GM12878 (cell line): ENCODE results near the gene RGMB. TPM values are rescaled to one million over a fixed set of nuclear protein-coding genes. Genes with fewer than 3 reads are reported as not detected.

Experiments
- ATAC-seq: fragments of 200-7000 bp; cut with Tn5 transposase; 3 replicates; pipeline ENCODE4 v1.9.1; 2020; ENCODE audit warnings: mild to moderate bottlenecking, moderate library complexity
- BruUV-seq: library from RNA; stranded (reverse); fragments of 400-500 nt; replicated peaks from 2 replicates; lab custom pipeline; 2021; lab: Mats Ljungman, UMichigan
- CTCF ChIA-PET: fragments of 300-600 bp; sonication (Branson Sonifier 250); formaldehyde crosslinking; extraction: SDS; loops from one replicate; lab custom pipeline; 2021; ENCODE audit warnings: inconsistent platforms; lab: Yijun Ruan, JAX
- POLR2A ChIA-PET: fragments of 350-600 bp; formaldehyde crosslinking; extraction: SDS; loops from one replicate; lab custom pipeline; 2021; ENCODE audit warnings: inconsistent platforms; lab: Charles Lee
- RAD21 ChIA-PET: fragments of 300-600 bp; sonication (Branson Sonifier 250); formaldehyde crosslinking; loops from one replicate; lab custom pipeline; 2023; ENCODE audit warnings: antibody characterized with exemption; ENCODE audit not compliant: unreplicated experiment; lab: Charles Lee
- SMC1A ChIA-PET: fragments of 300-600 bp; sonication (Branson Sonifier 250); formaldehyde crosslinking; loops from one replicate; lab custom pipeline; 2023; ENCODE audit not compliant: unreplicated experiment, uncharacterized antibody; lab: Charles Lee
- DNase-seq: peaks from one replicate; pipeline ENCODE4 v3.0.0-alpha.2; 2011; ENCODE audit warnings: low read depth, low spot score
- FAIRE-seq: peaks from 3 replicates; lab custom pipeline; 2011; peaks lifted over from hg19 to GRCh38; lab: Jason Lieb, UNC
- H2AFZ ChIP-seq: 2 replicates; pipeline ENCODE4 v1.6.0; 2011; ENCODE audit warnings: low read depth, low read length, control low read depth; ENCODE audit not compliant: control insufficient read depth
- H3K27ac ChIP-seq: 2 replicates; pipeline ENCODE4 v1.5.1; 2011; ENCODE audit warnings: control low read depth; ENCODE audit not compliant: control insufficient read depth, insufficient read depth
- H3K27me3 ChIP-seq, 2 experiments: replicated peaks in 1 of 2; 2 replicates each; pipeline versions ENCODE4 v1.6.0 to v1.6.1; 2011; ENCODE audit warnings: low read length in 1 of 2; ENCODE audit not compliant: control insufficient read depth in 2 of 2, insufficient read depth in 2 of 2
- H3K36me3 ChIP-seq, 2 experiments: 2 replicates each; pipeline ENCODE4 v1.5.1; 2011; ENCODE audit warnings: low read length in 1 of 2; ENCODE audit not compliant: control insufficient read depth in 2 of 2, insufficient read depth in 2 of 2
- H3K4me1 ChIP-seq: 2 replicates; pipeline ENCODE4 v1.6.1; 2011; ENCODE audit warnings: mild to moderate bottlenecking, low read length, moderate library complexity, mixed read lengths; ENCODE audit not compliant: control insufficient read depth, insufficient read depth
- H3K4me2 ChIP-seq: 2 replicates; pipeline ENCODE4 v1.6.0; 2011; ENCODE audit warnings: control low read depth; ENCODE audit not compliant: control insufficient read depth, insufficient read depth
- H3K4me3 ChIP-seq: fragments of 200-600 bp; sonication (generic); 2 replicates; pipeline ENCODE4 v1.5.1; 2016
- H3K79me2 ChIP-seq: 2 replicates; pipeline ENCODE4 v1.6.0; 2011; ENCODE audit warnings: low read length; ENCODE audit not compliant: control insufficient read depth, insufficient read depth
- H3K9ac ChIP-seq: 2 replicates; pipeline ENCODE4 v1.8.0; 2011; ENCODE audit warnings: low read length, control low read depth, mixed read lengths; ENCODE audit not compliant: control insufficient read depth, insufficient read depth
- H3K9me3 ChIP-seq: replicated peaks from 3 replicates; pipeline ENCODE4 v1.5.1; 2011; ENCODE audit warnings: mild to moderate bottlenecking, low read length; ENCODE audit not compliant: control insufficient read depth, insufficient read depth
- H4K20me1 ChIP-seq: 2 replicates; pipeline ENCODE4 v1.6.0; 2011; ENCODE audit not compliant: control insufficient read depth, insufficient read depth
- BRCA1 ChIP-seq: IDR thresholded peaks from 2 replicates; pipeline ENCODE4 v1.6.1; 2011; ENCODE audit warnings: low read depth, low read length, improper control_type of control experiment
- YBX1 ChIP-seq: fragments of 450-650 bp; IDR thresholded peaks from 2 replicates; pipeline ENCODE4 v1.6.1; 2016; ENCODE audit warnings: antibody characterized with exemption
- WGBS: methylation state at CpG from one replicate; pipeline ENCODE4 v1.1.6; 2016; ENCODE audit warnings: low lambda C conversion rate; ENCODE audit not compliant: insufficient replicate concordance, insufficient coverage; ENCODE audit errors: missing lambda C conversion rate; 5-methylcytosine and 5-hydroxymethylcytosine counted together
- in situ Hi-C: fragments of 300-500 bp; cut with MboI; formaldehyde crosslinking; loops from 9 replicates; pipeline ENCODE4 v1.14.3; 2018; ENCODE audit warnings: mixed read lengths
- intact Hi-C: fragments of 100-400 bp; cut with micrococcal nuclease; formaldehyde crosslinking; loops from one replicate; pipeline ENCODE4 v1.14.2; 2022; ENCODE audit not compliant: unreplicated experiment
- polyA plus RNA-seq, 11 experiments: library from polyadenylated mRNA; depleted of rRNA in 4 of 11; unstranded in 6 of 11; stranded (reverse) in 5 of 11; fragments of >200 nt; fragmentation: Nextera tagmentation in 4 of 11; fragmentation: Illumina TruSeq in 1 of 11; extraction: Ambion mirVana in 4 of 11; extraction: Trizol in 1 of 11; gene quantifications; 1 replicate in 1 of 11; 2 replicates in 10 of 11; pipeline versions ENCODE4 v1.2.1 to v1.2.3, GENCODE V29; 2011 to 2016; ENCODE audit warnings: inconsistent platforms in 2 of 11, missing spikeins in 2 of 11, low read depth in 1 of 11
- total RNA-seq, 4 experiments: library from RNA; depleted of rRNA in 3 of 4; stranded (reverse); fragments of >200 nt in 3 of 4; fragmentation: Illumina TruSeq in 1 of 4; extraction: Trizol in 1 of 4; gene quantifications; 2 replicates each; pipeline versions ENCODE4 v1.2.1 to v1.2.3, GENCODE V29; 2013 to 2021
- TF ChIP-seq, protein P1 (sequence below): IDR thresholded peaks from 2 replicates; pipeline ENCODE4 v1.6.1; 2011; ENCODE audit warnings: mild to moderate bottlenecking, low read depth, low read length, moderate library complexity; ENCODE audit not compliant: insufficient replicate concordance
- TF ChIP-seq, protein P2 (sequence below): IDR thresholded peaks from 2 replicates; pipeline ENCODE4 v1.6.1; 2011; ENCODE audit warnings: low read depth, mild to moderate bottlenecking, low read length, moderate library complexity, borderline replicate concordance; ENCODE audit errors: extremely low read depth
- TF ChIP-seq, protein P3 (sequence below), 3 experiments: IDR thresholded peaks in 2 of 3; conservative IDR thresholded peaks in 1 of 3; 2 replicates each; pipeline ENCODE4 v1.5.1; 2011; ENCODE audit warnings: low read depth in 3 of 3, low read length in 3 of 3, mild to moderate bottlenecking in 3 of 3, control low read depth in 2 of 3, moderate library complexity in 2 of 3, inconsistent platforms in 1 of 3, mixed read lengths in 1 of 3; ENCODE audit not compliant: control insufficient read depth in 2 of 3, insufficient read depth in 1 of 3; ENCODE audit errors: extremely low read depth in 1 of 3

RGMB gene
- total and polyA plus RNA-seq, 10 of the 15 experiments (the other 5 are each of a cell fraction or from before 2014, with no cell fraction given), result 1.3 to 15.3 (median 7.4) TPM

DNA sequence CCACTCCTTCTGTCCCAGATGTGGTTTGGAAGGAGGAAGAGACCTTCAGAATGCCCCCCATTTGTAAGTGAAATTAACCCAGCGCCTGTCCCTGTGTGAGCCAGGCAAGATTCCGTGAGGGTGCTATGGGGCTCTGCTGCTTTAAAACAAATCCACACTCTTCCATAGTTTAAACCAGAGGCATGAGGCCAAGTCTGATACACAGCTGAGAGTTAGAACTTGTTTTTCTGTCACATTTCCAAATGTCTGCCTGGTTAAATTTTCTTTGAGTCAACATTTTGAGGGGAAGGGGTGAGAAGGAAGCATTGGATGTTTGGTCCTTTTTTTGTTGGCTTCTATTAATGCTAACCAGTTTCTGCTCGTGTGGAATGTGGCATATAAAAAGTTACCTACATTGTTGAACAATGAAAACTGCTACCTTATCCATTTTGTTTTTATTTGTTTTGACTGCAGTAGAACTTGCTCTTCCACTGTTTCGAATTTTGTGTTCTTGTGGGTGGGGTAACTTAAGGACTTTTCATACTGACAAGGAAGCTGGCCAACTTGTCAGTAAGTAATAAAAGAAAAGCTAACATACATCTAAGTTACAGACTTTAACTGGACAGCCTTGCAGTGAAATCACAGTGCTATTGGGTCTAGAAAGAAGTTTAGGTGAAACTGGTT is 12.9 kb downstream of the RGMB start (continued):
- TF ChIP-seq BRCA1 (no peak), YBX1 (no peak)
- TF ChIP-seq, protein P1, sequence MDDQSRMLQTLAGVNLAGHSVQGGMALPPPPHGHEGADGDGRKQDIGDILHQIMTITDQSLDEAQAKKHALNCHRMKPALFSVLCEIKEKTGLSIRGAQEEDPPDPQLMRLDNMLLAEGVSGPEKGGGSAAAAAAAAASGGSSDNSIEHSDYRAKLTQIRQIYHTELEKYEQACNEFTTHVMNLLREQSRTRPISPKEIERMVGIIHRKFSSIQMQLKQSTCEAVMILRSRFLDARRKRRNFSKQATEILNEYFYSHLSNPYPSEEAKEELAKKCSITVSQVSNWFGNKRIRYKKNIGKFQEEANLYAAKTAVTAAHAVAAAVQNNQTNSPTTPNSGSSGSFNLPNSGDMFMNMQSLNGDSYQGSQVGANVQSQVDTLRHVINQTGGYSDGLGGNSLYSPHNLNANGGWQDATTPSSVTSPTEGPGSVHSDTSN, result no peak

DNA sequence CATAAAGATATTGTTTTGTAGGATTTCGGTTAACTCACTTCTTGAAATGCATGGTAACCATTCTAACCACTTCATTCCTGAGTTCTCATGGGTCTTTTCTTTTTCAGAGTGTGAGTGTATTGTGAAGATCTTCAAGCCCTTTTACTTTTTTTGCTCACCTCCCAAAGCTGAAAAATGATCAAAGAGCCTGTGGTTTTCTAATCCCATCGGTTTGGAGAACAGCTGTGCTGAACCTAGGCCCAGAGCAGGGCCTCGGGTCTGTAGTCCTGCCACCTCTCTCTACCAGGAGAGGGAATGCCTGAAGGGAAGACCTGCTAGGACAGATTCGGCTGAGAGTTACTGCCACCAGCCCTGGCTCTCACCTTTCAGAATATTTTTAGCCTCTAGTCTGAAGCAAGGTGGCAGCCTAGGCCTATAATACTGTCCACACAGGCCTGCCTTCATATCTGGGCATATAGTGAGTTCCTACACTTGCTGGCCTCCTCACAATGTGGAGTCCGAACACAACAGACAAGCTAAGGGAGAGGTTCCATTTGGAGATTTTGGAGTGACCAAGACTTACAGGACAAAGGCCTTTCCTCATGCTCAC is 13.8 kb downstream of the RGMB start:
- DNase-seq, result no peak
- Histone ChIP-seq H3K9ac (no peak overlapping the region), H3K27ac (peak overlapping the region; percentile 8), H3K36me3 (no peaks in the 10 kb centered on the region; a peak in 1 of 4 replicates), H3K4me2 (no peak overlapping the region), H3K9me3 (no peaks in the 10 kb centered on the region), H3K79me2 (peaks cover 34% of the 10 kb centered on the region), H3K4me3 (no peak overlapping the region), H3K4me1 (no peaks in the 10 kb centered on the region), H2AFZ (no peak overlapping the region), H3K27me3 (no peaks in the 10 kb centered on the region), H4K20me1 (no peaks in the 10 kb centered on the region)
- no peak for FAIRE-seq
- peak; percentile 52 for ATAC-seq
- POLR2A ChIA-PET, result interaction anchor here (0.6 kb wide), 1 partner anchor 1415 kb away, joined by 3 read pairs; no protein-coding TSS in a partner anchor
- SMC1A ChIA-PET, result interaction anchor here (1.2 to 2.1 kb wide), 4 partner anchors 9 to 300 kb away, joined by 3 to 10 read pairs (median 6); no protein-coding TSS in a partner anchor
- TF ChIP-seq, protein P2, sequence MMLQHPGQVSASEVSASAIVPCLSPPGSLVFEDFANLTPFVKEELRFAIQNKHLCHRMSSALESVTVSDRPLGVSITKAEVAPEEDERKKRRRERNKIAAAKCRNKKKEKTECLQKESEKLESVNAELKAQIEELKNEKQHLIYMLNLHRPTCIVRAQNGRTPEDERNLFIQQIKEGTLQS, result no peak
- TF ChIP-seq, protein P3, sequence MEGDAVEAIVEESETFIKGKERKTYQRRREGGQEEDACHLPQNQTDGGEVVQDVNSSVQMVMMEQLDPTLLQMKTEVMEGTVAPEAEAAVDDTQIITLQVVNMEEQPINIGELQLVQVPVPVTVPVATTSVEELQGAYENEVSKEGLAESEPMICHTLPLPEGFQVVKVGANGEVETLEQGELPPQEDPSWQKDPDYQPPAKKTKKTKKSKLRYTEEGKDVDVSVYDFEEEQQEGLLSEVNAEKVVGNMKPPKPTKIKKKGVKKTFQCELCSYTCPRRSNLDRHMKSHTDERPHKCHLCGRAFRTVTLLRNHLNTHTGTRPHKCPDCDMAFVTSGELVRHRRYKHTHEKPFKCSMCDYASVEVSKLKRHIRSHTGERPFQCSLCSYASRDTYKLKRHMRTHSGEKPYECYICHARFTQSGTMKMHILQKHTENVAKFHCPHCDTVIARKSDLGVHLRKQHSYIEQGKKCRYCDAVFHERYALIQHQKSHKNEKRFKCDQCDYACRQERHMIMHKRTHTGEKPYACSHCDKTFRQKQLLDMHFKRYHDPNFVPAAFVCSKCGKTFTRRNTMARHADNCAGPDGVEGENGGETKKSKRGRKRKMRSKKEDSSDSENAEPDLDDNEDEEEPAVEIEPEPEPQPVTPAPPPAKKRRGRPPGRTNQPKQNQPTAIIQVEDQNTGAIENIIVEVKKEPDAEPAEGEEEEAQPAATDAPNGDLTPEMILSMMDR (IDR thresholded peaks at IDR 0.05 in 2 of 3, conservative IDR thresholded peaks at IDR 0.05 in 1 of 3; ENCODE audit: control insufficient read depth in 2 of 3, extremely low read depth in 1 of 3, insufficient read depth in 1 of 3, low read depth in 3 of 3, low read length in 3 of 3), result peak in 1 of 3 experiments; percentile 24; a peak in 1 of 6 replicates
- CTCF ChIA-PET, result interaction anchor here (0.7 to 3.2 kb wide), 7 partner anchors 9 to 1556 kb away, joined by 3 to 13 read pairs (median 5); no protein-coding TSS in a partner anchor
- BruUV-seq, result no TSS peak
- intact Hi-C loops, result no loop called here
- whole genome bisulfite sequencing, result 80% methylated on average over 5 of the region's 5 CpGs
- RAD21 ChIA-PET, result interaction anchor here (1.3 kb wide), 3 partner anchors 26 to 1556 kb away, joined by 3 to 4 read pairs (median 3); no protein-coding TSS in a partner anchor
- in situ Hi-C loops, result no loop called here
